Endothelial cell of umbilical vein (primary cell): ENCODE results near the gene PLPP3. TPM values are rescaled to one million over a fixed set of nuclear protein-coding genes. Genes with fewer than 3 reads are reported as not detected.

Source experiments
- BruUV-seq: library from RNA; stranded (reverse); fragments of 400-500 nt; replicated peaks from 2 replicates; lab custom pipeline; 2021; lab: Mats Ljungman, UMichigan
- CTCF ChIA-PET: fragments of 300-600, 350-600 bp; sonication (Branson Sonifier 250); formaldehyde crosslinking; loops from one replicate; lab custom pipeline; 2021; ENCODE audit warnings: antibody characterized with exemption, inconsistent platforms; lab: Charles Lee
- POLR2A ChIA-PET: fragments of 300-600, 350-600 bp; sonication (Branson Sonifier 250); formaldehyde crosslinking; loops from one replicate; lab custom pipeline; 2021; ENCODE audit warnings: antibody characterized with exemption, inconsistent platforms; lab: Charles Lee
- DNase-seq: peaks from one replicate; pipeline ENCODE4 v3.0.0-alpha.2; 2011; ENCODE audit warnings: low read depth, low spot score
- FAIRE-seq: peaks from 2 replicates; lab custom pipeline; 2011; peaks lifted over from hg19 to GRCh38; lab: Jason Lieb, UNC
- H2AFZ ChIP-seq: 2 replicates; pipeline ENCODE4 v1.6.0; 2012; ENCODE audit warnings: low read depth, low read length, control low read depth, inconsistent platforms
- H3K27ac ChIP-seq: 2 replicates; pipeline ENCODE4 v1.5.1; 2011; ENCODE audit warnings: low read depth, mild to moderate bottlenecking, control low read depth, low read length, moderate library complexity; ENCODE audit not compliant: insufficient read depth
- H3K27me3 ChIP-seq, 2 experiments: 2 replicates each; pipeline versions ENCODE4 v1.6.0 to v1.6.1; 2011; ENCODE audit warnings: low read length in 2 of 2, mixed read lengths in 1 of 2; ENCODE audit not compliant: control insufficient read depth in 2 of 2, insufficient read depth in 2 of 2
- H3K36me3 ChIP-seq, 2 experiments: 2 replicates in 1 of 2; 3 replicates in 1 of 2; pipeline ENCODE4 v1.5.1; 2011; ENCODE audit warnings: low read length in 2 of 2, mild to moderate bottlenecking in 1 of 2, moderate library complexity in 1 of 2; ENCODE audit not compliant: control insufficient read depth in 2 of 2, insufficient read depth in 2 of 2; ENCODE audit errors: extremely low read depth in 1 of 2
- H3K4me1 ChIP-seq: 3 replicates; pipeline ENCODE4 v1.5.1; 2011; ENCODE audit warnings: mild to moderate bottlenecking, low read length; ENCODE audit not compliant: control insufficient read depth, insufficient read depth; ENCODE audit errors: extremely low read depth
- H3K4me2 ChIP-seq: 2 replicates; pipeline ENCODE4 v1.6.1; 2011; ENCODE audit warnings: low read length, control low read depth, mixed read lengths; ENCODE audit not compliant: insufficient read depth
- H3K4me3 ChIP-seq, 3 experiments: fragments of 200-600 bp in 1 of 3; sonication (generic), shearing (Covaris generic) in 1 of 3; replicated peaks in 1 of 3; 2 replicates each; pipeline ENCODE4 v1.5.1; 2011 to 2016; ENCODE audit warnings: control low read depth in 3 of 3, low read length in 3 of 3, mild to moderate bottlenecking in 2 of 3, inconsistent platforms in 1 of 3, low read depth in 1 of 3, moderate library complexity in 1 of 3; ENCODE audit not compliant: insufficient read depth in 1 of 3
- H3K79me2 ChIP-seq: 2 replicates; pipeline ENCODE4 v1.6.0; 2012; ENCODE audit warnings: low read length, inconsistent platforms; ENCODE audit not compliant: control insufficient read depth, insufficient read depth
- H3K9ac ChIP-seq: replicated peaks from 2 replicates; pipeline ENCODE3; 2011; ENCODE audit warnings: low read length, control low read depth; ENCODE audit not compliant: insufficient read depth; ENCODE audit errors: extremely low read depth
- H3K9me1 ChIP-seq: replicated peaks from 3 replicates; pipeline ENCODE4 v1.6.0; 2011; ENCODE audit warnings: mild to moderate bottlenecking, low read length; ENCODE audit not compliant: control insufficient read depth, insufficient read depth; ENCODE audit errors: extremely low read depth
- H3K9me3 ChIP-seq: replicated peaks from 2 replicates; pipeline ENCODE4 v1.5.1; 2012; ENCODE audit warnings: low read length, inconsistent platforms; ENCODE audit not compliant: control insufficient read depth, insufficient read depth
- H4K20me1 ChIP-seq: replicated peaks from 2 replicates; pipeline ENCODE3; 2011; ENCODE audit warnings: mild to moderate bottlenecking, low read length; ENCODE audit not compliant: control insufficient read depth, insufficient read depth; ENCODE audit errors: extremely low read depth
- EZH2 ChIP-seq: IDR thresholded peaks from 2 replicates; pipeline ENCODE4 v1.6.1; 2012; ENCODE audit warnings: borderline replicate concordance, low read depth, mild to moderate bottlenecking, moderate library complexity, low read length, inconsistent platforms; ENCODE audit not compliant: severe bottlenecking
- FOS ChIP-seq: IDR thresholded peaks from 2 replicates; pipeline ENCODE4 v1.6.1; 2011; ENCODE audit warnings: mild to moderate bottlenecking, low read length, moderate library complexity, borderline replicate concordance; ENCODE audit not compliant: insufficient read depth
- GATA2 ChIP-seq: IDR thresholded peaks from 2 replicates; pipeline ENCODE4 v1.7.0; 2011; ENCODE audit warnings: low read depth, mild to moderate bottlenecking, moderate library complexity, mixed read lengths, low read length; ENCODE audit not compliant: insufficient read length, insufficient read depth
- JUN ChIP-seq: IDR thresholded peaks from 2 replicates; pipeline ENCODE4 v1.6.1; 2011; ENCODE audit warnings: borderline replicate concordance, low read depth; ENCODE audit not compliant: insufficient read length, insufficient read depth
- MYC ChIP-seq: IDR thresholded peaks from one replicate; pipeline ENCODE4 v1.6.1; 2011; ENCODE audit warnings: mild to moderate bottlenecking, low read depth, low read length
- POLR2A ChIP-seq: IDR thresholded peaks from 2 replicates; pipeline ENCODE4 v1.6.1; 2012; ENCODE audit warnings: low read depth, mild to moderate bottlenecking, control low read depth, low read length
- POLR2AphosphoS5 ChIP-seq: IDR thresholded peaks from 2 replicates; pipeline ENCODE4 v1.6.1; 2012; ENCODE audit warnings: low read depth, mild to moderate bottlenecking, control low read depth, low read length, moderate library complexity; ENCODE audit not compliant: insufficient read depth
- dilution Hi-C: fragments of 300-500 bp; cut with MboI; formaldehyde crosslinking; loops from one replicate; pipeline ENCODE4 v1.15.0; 2019; ENCODE audit warnings: low sequenced_read_pairs; ENCODE audit not compliant: extremely low pct_ligation_motif_present
- intact Hi-C: fragments of 100-400 bp; cut with micrococcal nuclease; formaldehyde crosslinking; loops from one replicate; pipeline ENCODE4 v1.10.0; 2022
- polyA plus RNA-seq, 4 experiments: library from polyadenylated mRNA; depleted of rRNA in 3 of 4; stranded (reverse) in 3 of 4; unstranded in 1 of 4; fragments of >200 nt; gene quantifications; 2 replicates each; pipeline versions ENCODE4 v1.2.1 to v1.2.3, GENCODE V29; 2011 to 2012; ENCODE audit warnings: missing spikeins in 1 of 4
- total RNA-seq: library from RNA; stranded (reverse); gene quantifications from 2 replicates; pipeline ENCODE4 v1.2.3, GENCODE V29; 2021
- TF ChIP-seq, protein P1 (sequence below): IDR thresholded peaks from 2 replicates; pipeline ENCODE4 v1.6.1; 2011; ENCODE audit not compliant: insufficient read depth, insufficient read length
- TF ChIP-seq, protein P2 (sequence below), 2 donors: IDR thresholded peaks; 1 replicate in 1 of 2; 2 replicates in 1 of 2; pipeline ENCODE4 v1.5.1; 2011; ENCODE audit warnings: low read length in 2 of 2, mild to moderate bottlenecking in 2 of 2, moderate library complexity in 2 of 2, control low read depth in 1 of 2, inconsistent platforms in 1 of 2, low read depth in 1 of 2; ENCODE audit not compliant: insufficient read depth in 1 of 2; ENCODE audit errors: extremely low read depth in 1 of 2

Gene PLPP3
- total and polyA plus RNA-seq, 2 donors (not counting 3 experiments of a cell fraction or from before 2014, with no cell fraction given): 11.3 to 14.1 TPM

DNA sequence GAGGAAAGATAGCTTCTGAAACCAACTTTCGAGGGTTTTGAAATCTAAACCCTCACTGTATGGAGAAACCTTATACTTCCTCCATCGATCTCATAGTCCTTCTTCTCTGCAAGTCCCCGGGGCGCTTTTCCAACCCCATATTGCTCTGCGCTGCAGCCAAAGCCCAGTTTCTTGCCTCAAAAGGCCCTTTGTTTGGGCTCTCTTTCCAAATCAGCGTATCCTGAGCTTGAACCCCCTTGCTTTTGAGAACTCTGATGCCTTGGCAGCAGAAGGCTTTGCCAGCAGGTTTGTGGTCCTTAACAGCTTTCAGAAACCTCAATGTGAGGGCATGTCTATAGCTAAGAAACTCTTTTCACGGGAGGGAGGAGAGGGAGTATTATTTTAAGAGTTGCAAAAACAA lies 21.6 kb downstream of the PLPP3 start:
- no peak overlapping the region for H3K9ac ChIP-seq
- no peaks in the 10 kb centered on the region for H3K4me1 ChIP-seq
- TF ChIP-seq POLR2AphosphoS5: no peak
- no peaks in the 10 kb centered on the region for H3K27me3 ChIP-seq
- BruUV-seq: no TSS peak
- H3K4me2 ChIP-seq: no peak overlapping the region
- ChIA-PET POLR2A (no interaction called here), CTCF (interaction anchor here (0.7 to 0.8 kb wide), 2 partner anchors 19 to 1194 kb away, joined by 3 read pairs; no protein-coding TSS in a partner anchor)
- no peak for FAIRE-seq
- dilution Hi-C loops: no loop called here
- H4K20me1 ChIP-seq: no peaks in the 10 kb centered on the region
- intact Hi-C loops: no loop called here
- H3K9me1 ChIP-seq: no peaks in the 10 kb centered on the region
- no peak for DNase-seq
- peaks cover 1% of the 10 kb centered on the region for H3K79me2 ChIP-seq
- no peak overlapping the region for H3K4me3 ChIP-seq
- no peaks in the 10 kb centered on the region for H3K36me3 ChIP-seq
- H3K9me3 ChIP-seq: no peaks in the 10 kb centered on the region
- H3K27ac ChIP-seq: no peak overlapping the region
- H2AFZ ChIP-seq: no peak overlapping the region

DNA sequence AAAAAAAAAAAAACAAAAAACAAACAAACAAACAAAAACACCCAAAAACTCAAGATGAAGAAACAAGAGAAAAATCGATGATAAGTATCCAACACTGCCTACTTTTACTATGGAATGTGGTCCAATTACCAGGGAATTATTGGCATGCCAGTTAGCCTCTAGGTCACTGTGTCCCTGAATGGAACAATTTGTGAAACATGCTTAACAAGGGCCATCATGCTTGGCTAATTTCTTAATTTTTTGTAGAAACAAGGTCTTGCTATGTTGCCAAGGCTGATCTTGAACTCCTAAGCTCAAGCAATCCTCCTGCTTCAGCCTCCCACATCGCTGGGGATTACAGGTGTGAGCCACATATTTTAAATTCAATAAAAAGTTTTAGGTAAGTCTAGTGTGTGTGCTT lies 23.9 kb downstream of the PLPP3 start:
- intact Hi-C loops: no loop called here
- no peaks in the 10 kb centered on the region for H4K20me1 ChIP-seq

More for the DNA sequence above, 23.9 kb downstream of the PLPP3 start:
- TF ChIP-seq FOS (no peak), JUN (no peak), MYC (no peak), POLR2A (no peak), EZH2 (no peak), POLR2AphosphoS5 (no peak), GATA2 (no peak)
- TF ChIP-seq, protein P1, sequence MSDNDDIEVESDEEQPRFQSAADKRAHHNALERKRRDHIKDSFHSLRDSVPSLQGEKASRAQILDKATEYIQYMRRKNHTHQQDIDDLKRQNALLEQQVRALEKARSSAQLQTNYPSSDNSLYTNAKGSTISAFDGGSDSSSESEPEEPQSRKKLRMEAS: no peak
- TF ChIP-seq, protein P2, sequence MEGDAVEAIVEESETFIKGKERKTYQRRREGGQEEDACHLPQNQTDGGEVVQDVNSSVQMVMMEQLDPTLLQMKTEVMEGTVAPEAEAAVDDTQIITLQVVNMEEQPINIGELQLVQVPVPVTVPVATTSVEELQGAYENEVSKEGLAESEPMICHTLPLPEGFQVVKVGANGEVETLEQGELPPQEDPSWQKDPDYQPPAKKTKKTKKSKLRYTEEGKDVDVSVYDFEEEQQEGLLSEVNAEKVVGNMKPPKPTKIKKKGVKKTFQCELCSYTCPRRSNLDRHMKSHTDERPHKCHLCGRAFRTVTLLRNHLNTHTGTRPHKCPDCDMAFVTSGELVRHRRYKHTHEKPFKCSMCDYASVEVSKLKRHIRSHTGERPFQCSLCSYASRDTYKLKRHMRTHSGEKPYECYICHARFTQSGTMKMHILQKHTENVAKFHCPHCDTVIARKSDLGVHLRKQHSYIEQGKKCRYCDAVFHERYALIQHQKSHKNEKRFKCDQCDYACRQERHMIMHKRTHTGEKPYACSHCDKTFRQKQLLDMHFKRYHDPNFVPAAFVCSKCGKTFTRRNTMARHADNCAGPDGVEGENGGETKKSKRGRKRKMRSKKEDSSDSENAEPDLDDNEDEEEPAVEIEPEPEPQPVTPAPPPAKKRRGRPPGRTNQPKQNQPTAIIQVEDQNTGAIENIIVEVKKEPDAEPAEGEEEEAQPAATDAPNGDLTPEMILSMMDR (IDR thresholded peaks at IDR 0.05; ENCODE audit: extremely low read depth in 1 of 2, insufficient read depth in 1 of 2, low read depth in 1 of 2, low read length in 2 of 2): no peak
- H3K27me3 ChIP-seq: no peaks in the 10 kb centered on the region
- H3K9me3 ChIP-seq: no peaks in the 10 kb centered on the region
- dilution Hi-C loops: no loop called here
- BruUV-seq: no TSS peak
- H3K36me3 ChIP-seq: no peaks in the 10 kb centered on the region
- CTCF ChIA-PET: no interaction called here
- POLR2A ChIA-PET: no interaction called here
- no peak overlapping the region for H3K9ac ChIP-seq
- no peak overlapping the region for H3K27ac ChIP-seq
- no peak for FAIRE-seq
- no peaks in the 10 kb centered on the region for H3K9me1 ChIP-seq
- H3K4me2 ChIP-seq: no peak overlapping the region
- no peak overlapping the region for H2AFZ ChIP-seq
- no peak for DNase-seq
- peaks cover 1% of the 10 kb centered on the region for H3K79me2 ChIP-seq
- no peaks in the 10 kb centered on the region for H3K4me1 ChIP-seq
- H3K4me3 ChIP-seq: no peak overlapping the region
